H1 (cell line): ENCODE results near the gene CELF5. TPM values are rescaled to one million over a fixed set of nuclear protein-coding genes. Genes with fewer than 3 reads are reported as not detected.
A peak's percentile ranks its signal among the peaks of the same experiment; 100 is the strongest.

Experiments
- CTCF ChIA-PET: fragments of 300-600 bp; sonication (Branson Sonifier 250); formaldehyde crosslinking; loops from one replicate; lab custom pipeline; 2021; ENCODE audit not compliant: partially characterized antibody; lab: Charles Lee
- POLR2A ChIA-PET: fragments of 300-600 bp; sonication (Branson Sonifier 250); formaldehyde crosslinking; loops from one replicate; lab custom pipeline; 2021; ENCODE audit warnings: inconsistent platforms; ENCODE audit not compliant: partially characterized antibody; lab: Charles Lee
- DNase-seq, 2 experiments: peaks; one replicate each; pipeline versions ENCODE4 v3.0.0 to v3.0.0-alpha.2; 2010 to 2022; ENCODE audit warnings: low spot score in 2 of 2, low read depth in 1 of 2, mixed read lengths in 1 of 2
- FAIRE-seq: peaks from 2 replicates; lab custom pipeline; 2011; peaks lifted over from hg19 to GRCh38; lab: Jason Lieb, UNC
- H2AFZ ChIP-seq: 2 replicates; pipeline ENCODE4 v1.8.1; 2012; ENCODE audit warnings: low read length, inconsistent platforms
- H2AK5ac ChIP-seq: 2 replicates; pipeline ENCODE4 v1.6.1; 2013; ENCODE audit warnings: low read depth, low read length
- H2BK120ac ChIP-seq: replicated peaks from 2 replicates; pipeline ENCODE3; 2013; ENCODE audit warnings: low read depth, low read length, inconsistent platforms
- H2BK12ac ChIP-seq: 2 replicates; pipeline ENCODE4 v1.6.1; 2013; ENCODE audit warnings: low read depth, low read length
- H2BK15ac ChIP-seq: 2 replicates; pipeline ENCODE4 v1.6.1; 2013; ENCODE audit warnings: low read length
- H2BK20ac ChIP-seq: 2 replicates; pipeline ENCODE4 v1.6.1; 2013; ENCODE audit warnings: low read length
- H2BK5ac ChIP-seq: 2 replicates; pipeline ENCODE4 v1.6.1; 2013; ENCODE audit warnings: low read depth, low read length
- H3K14ac ChIP-seq: 2 replicates; pipeline ENCODE4 v1.6.1; 2013; ENCODE audit warnings: inconsistent platforms; ENCODE audit not compliant: insufficient read length
- H3K18ac ChIP-seq: 2 replicates; pipeline ENCODE4 v1.6.1; 2013; ENCODE audit warnings: low read length; ENCODE audit errors: extremely low read depth
- H3K23ac ChIP-seq: 2 replicates; pipeline ENCODE4 v1.6.1; 2013; ENCODE audit warnings: inconsistent platforms; ENCODE audit not compliant: insufficient read length
- H3K23me2 ChIP-seq: 2 replicates; pipeline ENCODE4 v1.6.1; 2013; ENCODE audit warnings: low read depth, low read length
- H3K27ac ChIP-seq: 2 replicates; pipeline ENCODE4 v1.6.1; 2011; ENCODE audit warnings: low read depth, low read length, inconsistent platforms
- H3K27me3 ChIP-seq, 4 experiments: replicated peaks in 1 of 4; 1 replicate in 1 of 4; 2 replicates in 3 of 4; pipeline versions ENCODE4 v1.6.1 to v1.8.1; 2011 to 2013; ENCODE audit warnings: low read length in 3 of 4, mild to moderate bottlenecking in 3 of 4, inconsistent platforms in 2 of 4, mixed read lengths in 2 of 4, moderate library complexity in 1 of 4; ENCODE audit not compliant: control insufficient read depth in 3 of 4, insufficient read depth in 3 of 4; ENCODE audit errors: extremely low read depth in 1 of 4
- H3K36me3 ChIP-seq, 4 experiments: 2 replicates each; pipeline versions ENCODE4 v1.6.1 to v1.8.1; 2011 to 2013; ENCODE audit warnings: mild to moderate bottlenecking in 4 of 4, low read length in 3 of 4, moderate library complexity in 2 of 4, control low read depth in 1 of 4, inconsistent platforms in 1 of 4; ENCODE audit not compliant: insufficient read depth in 4 of 4, control insufficient read depth in 2 of 4
- H3K4ac ChIP-seq: replicated peaks from 2 replicates; pipeline ENCODE3; 2013; ENCODE audit warnings: low read length, low read depth, mixed read lengths, inconsistent platforms; ENCODE audit not compliant: insufficient read length
- H3K4me1 ChIP-seq, 4 experiments: replicated peaks in 1 of 4; 1 replicate in 1 of 4; 2 replicates in 3 of 4; pipeline versions ENCODE4 v1.6.1 to v1.8.1; 2011 to 2013; ENCODE audit warnings: low read length in 3 of 4, inconsistent platforms in 2 of 4, mixed read lengths in 1 of 4; ENCODE audit not compliant: insufficient read depth in 4 of 4, control insufficient read depth in 3 of 4
- H3K4me2 ChIP-seq, 2 experiments: 2 replicates each; pipeline versions ENCODE4 v1.6.1 to v1.8.1; 2011 to 2013; ENCODE audit warnings: low read depth in 2 of 2, low read length in 2 of 2, control low read depth in 1 of 2, inconsistent platforms in 1 of 2, mild to moderate bottlenecking in 1 of 2; ENCODE audit not compliant: insufficient read depth in 1 of 2
- H3K4me3 ChIP-seq, 4 experiments: fragments of 200-600, 300-600 bp in 1 of 4; sonication (generic), shearing (Covaris generic), sonication (Bioruptor Twin) in 1 of 4; 2 replicates each; pipeline versions ENCODE4 v1.5.1 to v1.8.1; 2011 to 2016; ENCODE audit warnings: low read length in 4 of 4, low read depth in 3 of 4, control low read depth in 2 of 4, inconsistent platforms in 2 of 4, mild to moderate bottlenecking in 2 of 4, mixed read lengths in 1 of 4, moderate library complexity in 1 of 4; ENCODE audit not compliant: insufficient read depth in 2 of 4; ENCODE audit errors: extremely low read depth in 1 of 4
- H3K56ac ChIP-seq: replicated peaks from 2 replicates; pipeline ENCODE3; 2013; ENCODE audit warnings: low read depth, mild to moderate bottlenecking, mixed read lengths, low read length, inconsistent platforms; ENCODE audit not compliant: insufficient read length
- H3K79me1 ChIP-seq: 2 replicates; pipeline ENCODE4 v1.6.1; 2013; ENCODE audit warnings: low read depth, low read length, control low read depth
- H3K79me2 ChIP-seq, 2 experiments: 2 replicates each; pipeline versions ENCODE4 v1.6.1 to v1.8.1; 2012 to 2013; ENCODE audit warnings: low read length in 2 of 2, mild to moderate bottlenecking in 2 of 2, inconsistent platforms in 1 of 2; ENCODE audit not compliant: insufficient read depth in 2 of 2, control insufficient read depth in 1 of 2
- H3K9ac ChIP-seq, 4 experiments: replicated peaks in 1 of 4; 1 replicate in 1 of 4; 2 replicates in 3 of 4; pipeline versions ENCODE4 v1.6.1 to v1.8.1; 2011 to 2013; ENCODE audit warnings: low read depth in 3 of 4, low read length in 3 of 4, control low read depth in 2 of 4, mild to moderate bottlenecking in 2 of 4, moderate library complexity in 2 of 4, inconsistent platforms in 1 of 4; ENCODE audit errors: extremely low read depth in 1 of 4
- H3K9me3 ChIP-seq, 2 experiments: 2 replicates each; pipeline versions ENCODE4 v1.6.1 to v1.8.1; 2012 to 2013; ENCODE audit warnings: mild to moderate bottlenecking in 2 of 2, moderate library complexity in 2 of 2, control low read depth in 1 of 2, inconsistent platforms in 1 of 2, low read depth in 1 of 2, low read length in 1 of 2, mixed read lengths in 1 of 2; ENCODE audit not compliant: insufficient read depth in 2 of 2
- H4K20me1 ChIP-seq, 2 experiments: replicated peaks in 1 of 2; 2 replicates each; pipeline versions ENCODE3 to v1.8.1; 2011 to 2013; ENCODE audit warnings: inconsistent platforms in 2 of 2, low read length in 2 of 2, mild to moderate bottlenecking in 1 of 2; ENCODE audit not compliant: insufficient read depth in 2 of 2, control insufficient read depth in 1 of 2
- H4K5ac ChIP-seq: 2 replicates; pipeline ENCODE4 v1.6.1; 2013; ENCODE audit warnings: low read length, low read depth, mixed read lengths, inconsistent platforms; ENCODE audit not compliant: insufficient read length
- H4K8ac ChIP-seq: 2 replicates; pipeline ENCODE4 v1.8.0; 2013; ENCODE audit warnings: mild to moderate bottlenecking, moderate library complexity, low read length, inconsistent platforms; ENCODE audit not compliant: insufficient read depth; ENCODE audit errors: extremely low read depth
- H4K91ac ChIP-seq: replicated peaks from 2 replicates; pipeline ENCODE3; 2013; ENCODE audit warnings: low read length, mixed read lengths, inconsistent platforms; ENCODE audit not compliant: insufficient read length
- ATF2 ChIP-seq: IDR thresholded peaks from 2 replicates; pipeline ENCODE4 v1.6.1; 2012; ENCODE audit warnings: low read length, inconsistent platforms
- BACH1 ChIP-seq: IDR thresholded peaks from 2 replicates; pipeline ENCODE4 v1.6.1; 2012; ENCODE audit warnings: low read length, improper control_type of control experiment
- CTCF ChIP-seq, 3 experiments: IDR thresholded peaks; 1 replicate in 2 of 3; 2 replicates in 1 of 3; pipeline versions ENCODE4 v1.5.1 to v1.6.1; 2011; ENCODE audit warnings: low read length in 3 of 3, mild to moderate bottlenecking in 3 of 3, inconsistent platforms in 2 of 3, low read depth in 1 of 3, moderate library complexity in 1 of 3; ENCODE audit not compliant: insufficient read depth in 1 of 3; ENCODE audit errors: control extremely low read depth in 1 of 3
- GTF2F1 ChIP-seq: IDR thresholded peaks from 2 replicates; pipeline ENCODE4 v1.6.1; 2012; ENCODE audit warnings: low read depth, low read length, improper control_type of control experiment, borderline replicate concordance
- RBBP5 ChIP-seq: IDR thresholded peaks from 2 replicates; pipeline ENCODE4 v1.7.1; 2012; ENCODE audit warnings: low read depth, mild to moderate bottlenecking, inconsistent platforms, low read length, moderate library complexity, borderline replicate concordance
- WGBS, 2 experiments: shearing (Covaris generic) in 1 of 2; methylation state at CpG; one replicate each; pipeline versions ENCODE4 v1.1.6 to v1.1.7; 2013 to 2015; ENCODE audit warnings: low lambda C conversion rate in 2 of 2, mixed read lengths in 2 of 2, inconsistent platforms in 1 of 2, low coverage in 1 of 2, missing lambda C conversion rate in 1 of 2; ENCODE audit not compliant: insufficient replicate concordance in 2 of 2, insufficient coverage in 1 of 2, insufficient read length in 1 of 2; ENCODE audit errors: extremely low coverage in 1 of 2, missing lambda C conversion rate in 1 of 2; 5-methylcytosine and 5-hydroxymethylcytosine counted together
- polyA plus RNA-seq, 7 experiments: library from polyadenylated mRNA; depleted of rRNA in 3 of 7; stranded (reverse) in 5 of 7; unstranded in 2 of 7; fragments of >200 nt in 5 of 7; fragments of 200-250 nt in 2 of 7; gene quantifications; 1 replicate in 5 of 7; 2 replicates in 1 of 7; 4 replicates in 1 of 7; pipeline versions ENCODE4 v1.2.1 to v1.2.3, GENCODE V29; 2011 to 2013; ENCODE audit warnings: missing spikeins in 2 of 7, mixed read lengths in 2 of 7
- total RNA-seq: library from RNA; stranded (reverse); fragmentation: NEBNext Ultra II Directional; extraction: Animal tissue kit (Norgen Biotek cat#: 25700); gene quantifications from 2 replicates; pipeline ENCODE4 v1.2.1, GENCODE V29; 2021

The CELF5 gene
- total and polyA plus RNA-seq, 2 of the 8 experiments (the other 6 are each of a cell fraction or from before 2014, with no cell fraction given) = 9.8 to 15.0 TPM

- Histone ChIP-seq H4K91ac (no peak overlapping the region), H3K18ac (no peak overlapping the region), H4K5ac (no peak overlapping the region), H3K36me3 (no peaks in the 10 kb centered on the region), H2AK5ac (no peak overlapping the region), H4K20me1 (peaks cover 0 to 8% of the 10 kb centered on the region in 2 experiments), H2BK5ac (no peak overlapping the region), H3K27me3 (no peaks in the 10 kb centered on the region; a peak in 1 of 7 replicates), H3K4me3 (no peak overlapping the region), H3K4me2 (no peak overlapping the region), H2BK120ac (no peak overlapping the region), H3K9ac (no peak overlapping the region), H2BK12ac (no peak overlapping the region), H2BK20ac (no peak overlapping the region), H3K9me3 (no peaks in the 10 kb centered on the region), H3K79me2 (no peaks in the 10 kb centered on the region), H3K14ac (no peak overlapping the region), H3K23me2 (peaks cover 11% of the 10 kb centered on the region; the same call in 1 of the 2 replicates), H4K8ac (no peak overlapping the region), H3K79me1 (no peaks in the 10 kb centered on the region), H3K27ac (no peak overlapping the region), H3K4ac (no peak overlapping the region), H3K56ac (no peak overlapping the region), H2AFZ (no peak overlapping the region), H3K23ac (no peak overlapping the region), H3K4me1 (no peaks in the 10 kb centered on the region), H2BK15ac (0 out of 2 replicates have a peak overlapping the region, but pooled peaks have one; percentile 61)
- TF ChIP-seq BACH1 (no peak), RBBP5 (no peak), CTCF (IDR thresholded peaks at IDR 0.05; ENCODE audit: control extremely low read depth in 1 of 3, insufficient read depth in 1 of 3, low read depth in 1 of 3, low read length in 3 of 3) (no peak), ATF2 (no peak), GTF2F1 (no peak)
- ChIA-PET POLR2A (no interaction called here), CTCF (interaction anchor here (0.6 to 1.6 kb wide), 10 partner anchors 16 to 176 kb away, joined by 3 to 11 read pairs (median 4); no protein-coding TSS in a partner anchor)
- WGBS, 2 experiments = no CpG with 5 or more reads among the region's 2 CpGs
- DNase-seq (no peak), FAIRE-seq (no peak)
Observed at GRCh38 chr19:3323026-3323425, 98.6 kb downstream of the CELF5 start.
